WI38 (cell line): ENCODE measurements around the gene KDM4F.
"Not testable (repeated sequence)": the region's sequence is repeated elsewhere in the genome, so short reads cannot be mapped to it uniquely, and the experiment has no call there.

Source experiments
- H3K4me3 ChIP-seq: 2 replicates; pipeline ENCODE4 v1.5.1; 2011; ENCODE audit warnings: low read depth, mild to moderate bottlenecking, control low read depth, low read length
- TF ChIP-seq, protein P1 (sequence below): IDR thresholded peaks from 2 replicates; pipeline ENCODE4 v1.5.1; 2012; ENCODE audit warnings: low read depth, mild to moderate bottlenecking, control low read depth, low read length

Gene KDM4F

DNA sequence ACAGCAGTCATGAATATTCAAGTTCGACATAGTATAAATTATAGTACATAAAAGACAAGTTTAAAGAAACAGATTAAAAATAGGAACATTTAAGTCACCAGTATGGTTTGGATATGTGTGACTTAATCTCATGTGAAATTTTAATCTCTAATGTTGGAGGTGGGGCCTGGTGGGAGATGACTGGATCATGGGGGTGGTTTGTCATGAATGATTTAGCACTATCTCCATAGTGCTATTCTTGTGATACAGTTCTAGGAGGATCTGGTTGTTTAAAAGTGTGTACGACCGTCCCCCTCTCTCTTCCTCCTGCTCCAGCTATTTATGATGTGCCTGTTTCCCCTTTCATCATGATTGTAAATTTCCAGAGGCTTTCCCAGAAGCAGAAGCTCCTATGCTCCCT lies 20.9 kb upstream of the KDM4F start:
- TF ChIP-seq, protein P1, sequence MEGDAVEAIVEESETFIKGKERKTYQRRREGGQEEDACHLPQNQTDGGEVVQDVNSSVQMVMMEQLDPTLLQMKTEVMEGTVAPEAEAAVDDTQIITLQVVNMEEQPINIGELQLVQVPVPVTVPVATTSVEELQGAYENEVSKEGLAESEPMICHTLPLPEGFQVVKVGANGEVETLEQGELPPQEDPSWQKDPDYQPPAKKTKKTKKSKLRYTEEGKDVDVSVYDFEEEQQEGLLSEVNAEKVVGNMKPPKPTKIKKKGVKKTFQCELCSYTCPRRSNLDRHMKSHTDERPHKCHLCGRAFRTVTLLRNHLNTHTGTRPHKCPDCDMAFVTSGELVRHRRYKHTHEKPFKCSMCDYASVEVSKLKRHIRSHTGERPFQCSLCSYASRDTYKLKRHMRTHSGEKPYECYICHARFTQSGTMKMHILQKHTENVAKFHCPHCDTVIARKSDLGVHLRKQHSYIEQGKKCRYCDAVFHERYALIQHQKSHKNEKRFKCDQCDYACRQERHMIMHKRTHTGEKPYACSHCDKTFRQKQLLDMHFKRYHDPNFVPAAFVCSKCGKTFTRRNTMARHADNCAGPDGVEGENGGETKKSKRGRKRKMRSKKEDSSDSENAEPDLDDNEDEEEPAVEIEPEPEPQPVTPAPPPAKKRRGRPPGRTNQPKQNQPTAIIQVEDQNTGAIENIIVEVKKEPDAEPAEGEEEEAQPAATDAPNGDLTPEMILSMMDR = no peak

DNA sequence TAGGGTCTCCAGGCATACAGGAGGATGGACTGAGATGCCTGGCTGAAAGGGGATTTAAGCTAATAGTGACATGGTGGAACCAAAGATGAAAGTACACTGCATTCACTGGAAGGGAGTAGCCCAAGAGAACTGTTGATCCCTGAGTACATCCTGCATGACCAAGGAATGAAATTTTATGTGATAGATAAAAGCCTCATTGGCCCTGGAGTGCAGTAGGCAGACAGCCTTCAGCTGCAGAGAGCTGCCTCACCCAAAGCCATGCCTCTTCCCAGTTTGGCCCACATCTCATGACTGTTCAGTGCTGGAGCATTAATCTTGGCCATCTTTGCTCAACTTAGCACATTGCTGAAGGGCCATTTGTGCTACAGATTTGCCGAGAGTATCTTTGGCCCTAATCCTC lies 16.2 kb upstream of the KDM4F start:
- TF ChIP-seq, protein P1 = no peak
- no peak overlapping the region for H3K4me3 ChIP-seq

More for the DNA sequence above, 20.9 kb upstream of the KDM4F start:
- no peak overlapping the region for H3K4me3 ChIP-seq

DNA sequence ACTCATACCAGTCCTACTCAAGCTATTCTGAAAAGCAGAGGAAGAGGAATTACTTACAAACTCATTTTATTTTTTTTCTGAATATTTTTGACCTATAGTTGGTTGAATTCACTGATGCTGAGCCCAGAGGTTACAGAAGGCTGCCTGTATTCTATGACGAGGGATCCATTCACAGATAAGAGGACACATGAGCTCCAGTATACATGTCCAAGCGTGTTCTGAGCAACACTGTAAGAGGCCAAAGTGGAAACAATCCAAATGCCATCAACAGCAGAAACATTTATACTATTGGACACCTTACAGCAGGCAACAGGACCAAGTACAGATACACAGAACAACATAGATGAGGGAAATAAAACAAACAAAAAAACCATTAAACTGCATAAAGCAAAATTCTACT lies 13.9 kb upstream of the KDM4F start:
- TF ChIP-seq, protein P1 = no peak
- H3K4me3 ChIP-seq = no peak overlapping the region

DNA sequence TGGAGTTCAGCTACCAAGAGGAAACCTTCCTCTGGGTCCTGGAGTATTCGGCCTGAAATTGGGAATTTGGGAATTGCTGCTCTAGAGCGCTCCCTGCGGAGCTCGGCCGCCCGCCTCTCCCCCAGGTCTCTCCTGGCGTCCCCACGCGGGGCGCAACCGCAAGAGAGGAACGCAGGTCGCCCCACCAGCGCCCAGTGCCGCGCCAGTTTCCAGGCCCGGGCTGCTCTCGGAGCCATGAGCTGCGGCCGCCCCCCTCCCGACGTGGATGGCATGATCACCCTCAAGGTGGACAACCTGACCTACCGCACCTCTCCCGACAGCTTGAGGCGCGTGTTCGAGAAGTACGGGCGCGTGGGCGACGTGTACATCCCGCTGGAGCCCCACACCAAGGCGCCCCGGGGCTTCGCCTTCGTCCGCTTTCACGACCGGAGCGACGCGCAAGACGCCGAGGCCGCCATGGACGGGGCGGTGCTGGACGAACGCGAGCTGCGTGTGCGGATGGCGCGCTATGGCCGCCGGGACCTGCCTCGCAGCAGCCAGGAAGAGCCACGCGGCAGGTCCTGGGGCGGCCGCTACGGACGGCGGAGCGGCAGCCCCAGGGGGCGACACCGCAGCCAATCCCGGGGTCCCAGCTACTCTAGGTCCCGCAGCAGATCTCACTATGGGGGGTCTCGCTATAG lies 11.7 kb upstream of the KDM4F start:
- H3K4me3 ChIP-seq = not testable (repeated sequence)

DNA sequence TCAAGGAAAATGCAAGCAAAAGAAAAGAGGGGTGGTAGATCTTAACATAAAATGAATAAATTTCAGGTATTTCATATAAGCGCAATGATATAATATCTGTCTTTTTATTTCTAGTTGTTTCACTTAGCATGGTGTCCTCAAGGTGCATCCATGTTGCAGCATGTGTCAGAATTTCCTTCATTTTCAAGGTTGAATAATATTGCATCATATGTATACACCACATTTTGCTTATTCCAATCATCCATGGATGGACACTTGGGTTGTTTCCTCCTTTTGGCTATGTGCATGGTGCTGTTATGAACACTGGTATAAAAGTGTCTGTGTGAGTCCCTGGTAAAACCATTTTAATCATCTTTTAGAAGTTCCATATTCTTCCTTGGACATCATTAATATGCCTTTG lies 7.0 kb upstream of the KDM4F start:
- H3K4me3 ChIP-seq = no peak overlapping the region
- TF ChIP-seq, protein P1 = no peak

DNA sequence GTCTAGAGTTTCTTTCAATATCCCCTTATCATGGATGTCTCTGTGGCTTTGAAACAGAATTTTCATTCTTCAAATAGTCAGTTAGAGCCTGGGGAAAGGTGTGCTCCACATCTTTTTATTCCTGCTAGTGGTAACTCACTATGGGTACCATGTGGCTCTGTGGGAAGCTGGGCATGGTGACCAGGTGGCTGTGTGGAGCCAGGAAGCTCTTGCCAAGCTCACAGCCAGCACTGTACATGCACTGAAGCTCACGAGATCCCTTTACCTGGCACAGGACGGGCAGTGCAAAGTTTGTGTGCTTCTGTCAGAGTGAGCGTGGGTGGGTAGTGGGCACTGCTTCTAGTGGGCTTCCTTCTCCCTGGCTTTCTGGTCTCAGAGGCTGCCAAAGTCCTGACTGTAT lies 6.3 kb upstream of the KDM4F start:
- no peak overlapping the region for H3K4me3 ChIP-seq
- TF ChIP-seq, protein P1 = no peak

DNA sequence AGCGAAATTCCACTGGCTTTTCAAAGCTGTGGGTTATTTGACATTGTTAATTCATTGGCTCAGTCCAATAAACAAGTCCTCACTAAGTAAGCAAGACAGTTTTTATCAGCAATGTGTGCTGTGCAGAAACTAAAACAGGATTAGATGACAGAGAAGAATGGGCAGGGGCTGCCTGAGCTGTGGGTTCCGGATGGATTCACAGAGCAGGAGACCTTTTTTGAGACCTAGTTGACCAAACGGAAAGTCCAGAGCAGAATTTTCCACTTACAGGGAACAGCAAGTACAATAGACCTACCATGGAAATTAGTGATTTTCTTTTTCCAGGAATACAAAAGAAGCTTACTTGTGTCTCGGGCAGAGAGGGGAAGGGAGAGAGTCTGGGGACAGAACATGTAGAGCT lies 5.2 kb upstream of the KDM4F start:
- H3K4me3 ChIP-seq = no peak overlapping the region
- TF ChIP-seq, protein P1 = no peak

GRCh38 chr11:95045812-95046211 lies 3.4 kb upstream of the KDM4F start:
- TF ChIP-seq, protein P1 = no peak
- H3K4me3 ChIP-seq = no peak overlapping the region
